Smooth muscle cell (in vitro differentiated cells): ENCODE measurements around the gene DOCK2. TPM values are rescaled to one million over a fixed set of nuclear protein-coding genes. Genes with fewer than 3 reads are reported as not detected.
"Not testable (repeated sequence)": the region's sequence is repeated elsewhere in the genome, so short reads cannot be mapped to it uniquely, and the experiment has no call there.

Experiments used
- DNase-seq: peaks from one replicate; lab custom pipeline; 2025; ENCODE audit not compliant: unreplicated experiment; lab: John Stamatoyannopoulos, UW
- H2AFZ ChIP-seq: fragments of 200-600 bp; sonication (generic); 2 replicates; pipeline ENCODE4 v1.6.0; 2016; ENCODE audit warnings: antibody characterized with exemption, low read depth, mild to moderate bottlenecking
- H3F3A ChIP-seq: fragments of 200-600 bp; sonication (generic); 2 replicates; pipeline ENCODE4 v1.6.0; 2017; ENCODE audit warnings: antibody characterized with exemption, low read depth
- H3K27ac ChIP-seq: fragments of 200-600 bp; sonication (generic); 2 replicates; pipeline ENCODE4 v1.5.1; 2016; ENCODE audit warnings: low read depth, mild to moderate bottlenecking
- H3K27me3 ChIP-seq: fragments of 200-600 bp; sonication (generic); 2 replicates; pipeline ENCODE4 v1.6.1; 2016; ENCODE audit warnings: low read depth, mild to moderate bottlenecking
- H3K36me3 ChIP-seq: fragments of 200-600 bp; sonication (generic); 2 replicates; pipeline ENCODE4 v1.5.1; 2016; ENCODE audit warnings: low read depth
- H3K4me1 ChIP-seq: fragments of 200-600 bp; sonication (generic); 2 replicates; pipeline ENCODE4 v1.5.1; 2016; ENCODE audit warnings: low read depth
- H3K4me2 ChIP-seq: fragments of 200-600 bp; sonication (generic); 2 replicates; pipeline ENCODE4 v1.6.0; 2016; ENCODE audit warnings: mild to moderate bottlenecking
- H3K4me3 ChIP-seq: fragments of 200-600 bp; sonication (generic); 2 replicates; pipeline ENCODE4 v1.5.1; 2016; ENCODE audit warnings: mild to moderate bottlenecking
- H3K79me2 ChIP-seq: fragments of 200-600 bp; sonication (generic); 2 replicates; pipeline ENCODE4 v1.6.0; 2016; ENCODE audit warnings: low read depth, mild to moderate bottlenecking
- H3K9ac ChIP-seq: fragments of 200-600 bp; sonication (generic); 2 replicates; pipeline ENCODE4 v1.6.0; 2016; ENCODE audit warnings: low read depth
- H3K9me3 ChIP-seq: fragments of 200-600 bp; sonication (generic); replicated peaks from 2 replicates; pipeline ENCODE4 v1.5.1; 2016; ENCODE audit warnings: low read depth
- H4K20me1 ChIP-seq: fragments of 200-600 bp; sonication (generic); 2 replicates; pipeline ENCODE4 v1.6.0; 2016; ENCODE audit warnings: low read depth
- WGBS: methylation state at CpG from one replicate; pipeline ENCODE4 v1.1.7; 2016; ENCODE audit warnings: low lambda C conversion rate; 5-methylcytosine and 5-hydroxymethylcytosine counted together
- polyA plus RNA-seq: library from polyadenylated mRNA; unstranded; fragments of >200 nt; fragmentation: Nextera tagmentation; extraction: Ambion mirVana; gene quantifications from 2 replicates; pipeline ENCODE4 v1.2.1, GENCODE V29; 2016
- total RNA-seq: library from RNA; depleted of rRNA; stranded (reverse); fragments of >200 nt; gene quantifications from 2 replicates; pipeline ENCODE4 v1.2.3, GENCODE V29; 2014
- TF ChIP-seq, protein P1 (sequence below): fragments of 200-600 bp; sonication (generic); IDR thresholded peaks from 2 replicates; pipeline ENCODE4 v1.5.1; 2017; ENCODE audit warnings: borderline replicate concordance, mild to moderate bottlenecking, antibody characterized with exemption; ENCODE audit not compliant: insufficient read depth, poor library complexity, severe bottlenecking

DOCK2 gene
- total and polyA plus RNA-seq, 2 experiments from 2014 or later, result 0.73 to 3.0 TPM

DNA sequence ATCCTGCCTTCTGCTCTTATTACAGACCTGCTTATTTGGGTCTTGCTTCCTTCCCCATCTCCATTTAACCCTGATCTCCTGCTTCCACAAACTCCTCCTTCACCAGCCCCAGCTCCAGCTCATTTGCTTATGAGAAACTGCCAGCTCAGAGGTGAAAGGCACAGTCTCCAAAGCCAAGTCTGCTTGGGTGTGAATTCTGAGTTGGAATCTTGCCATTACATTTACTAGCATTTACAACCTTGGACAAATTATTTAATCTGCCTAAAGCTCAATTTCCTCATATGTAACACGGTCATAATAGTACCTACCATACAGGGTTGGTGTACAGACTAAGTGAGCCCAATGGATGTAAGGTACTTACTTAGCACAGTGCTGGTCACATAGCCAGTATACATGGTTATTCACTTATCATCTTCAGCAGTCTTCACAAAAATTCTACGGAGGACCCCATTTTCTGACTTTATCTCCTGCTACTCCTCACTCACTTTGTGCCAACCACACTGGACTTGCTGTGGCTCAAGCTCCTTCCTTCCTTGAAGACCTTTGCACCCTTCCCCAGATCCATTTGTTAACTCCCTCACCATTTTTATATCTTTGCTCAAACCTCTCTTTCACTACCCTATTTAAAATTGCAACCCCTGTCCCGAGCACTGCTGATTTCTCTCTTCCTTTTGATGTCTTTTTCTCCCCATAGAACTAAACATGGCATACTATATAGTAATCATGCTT, 86.2 kb downstream of the DOCK2 start:
- peaks cover 13% of the 10 kb centered on the region for H3K27me3 ChIP-seq
- no peak overlapping the region for H2AFZ ChIP-seq
- no peak overlapping the region for H3K27ac ChIP-seq
- DNase-seq, result no peak
- no peaks in the 10 kb centered on the region for H3K9me3 ChIP-seq
- no peaks in the 10 kb centered on the region for H3F3A ChIP-seq
- H3K36me3 ChIP-seq, result no peaks in the 10 kb centered on the region
- 91% methylated on average over 3 of the region's 3 CpGs for WGBS
- TF ChIP-seq, protein P1, sequence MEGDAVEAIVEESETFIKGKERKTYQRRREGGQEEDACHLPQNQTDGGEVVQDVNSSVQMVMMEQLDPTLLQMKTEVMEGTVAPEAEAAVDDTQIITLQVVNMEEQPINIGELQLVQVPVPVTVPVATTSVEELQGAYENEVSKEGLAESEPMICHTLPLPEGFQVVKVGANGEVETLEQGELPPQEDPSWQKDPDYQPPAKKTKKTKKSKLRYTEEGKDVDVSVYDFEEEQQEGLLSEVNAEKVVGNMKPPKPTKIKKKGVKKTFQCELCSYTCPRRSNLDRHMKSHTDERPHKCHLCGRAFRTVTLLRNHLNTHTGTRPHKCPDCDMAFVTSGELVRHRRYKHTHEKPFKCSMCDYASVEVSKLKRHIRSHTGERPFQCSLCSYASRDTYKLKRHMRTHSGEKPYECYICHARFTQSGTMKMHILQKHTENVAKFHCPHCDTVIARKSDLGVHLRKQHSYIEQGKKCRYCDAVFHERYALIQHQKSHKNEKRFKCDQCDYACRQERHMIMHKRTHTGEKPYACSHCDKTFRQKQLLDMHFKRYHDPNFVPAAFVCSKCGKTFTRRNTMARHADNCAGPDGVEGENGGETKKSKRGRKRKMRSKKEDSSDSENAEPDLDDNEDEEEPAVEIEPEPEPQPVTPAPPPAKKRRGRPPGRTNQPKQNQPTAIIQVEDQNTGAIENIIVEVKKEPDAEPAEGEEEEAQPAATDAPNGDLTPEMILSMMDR, result no peak
- H4K20me1 ChIP-seq, result no peaks in the 10 kb centered on the region
- H3K79me2 ChIP-seq, result no peaks in the 10 kb centered on the region
- H3K4me1 ChIP-seq, result no peaks in the 10 kb centered on the region
- H3K4me2 ChIP-seq, result no peak overlapping the region
- no peak overlapping the region for H3K9ac ChIP-seq
- H3K4me3 ChIP-seq, result no peak overlapping the region

DNA sequence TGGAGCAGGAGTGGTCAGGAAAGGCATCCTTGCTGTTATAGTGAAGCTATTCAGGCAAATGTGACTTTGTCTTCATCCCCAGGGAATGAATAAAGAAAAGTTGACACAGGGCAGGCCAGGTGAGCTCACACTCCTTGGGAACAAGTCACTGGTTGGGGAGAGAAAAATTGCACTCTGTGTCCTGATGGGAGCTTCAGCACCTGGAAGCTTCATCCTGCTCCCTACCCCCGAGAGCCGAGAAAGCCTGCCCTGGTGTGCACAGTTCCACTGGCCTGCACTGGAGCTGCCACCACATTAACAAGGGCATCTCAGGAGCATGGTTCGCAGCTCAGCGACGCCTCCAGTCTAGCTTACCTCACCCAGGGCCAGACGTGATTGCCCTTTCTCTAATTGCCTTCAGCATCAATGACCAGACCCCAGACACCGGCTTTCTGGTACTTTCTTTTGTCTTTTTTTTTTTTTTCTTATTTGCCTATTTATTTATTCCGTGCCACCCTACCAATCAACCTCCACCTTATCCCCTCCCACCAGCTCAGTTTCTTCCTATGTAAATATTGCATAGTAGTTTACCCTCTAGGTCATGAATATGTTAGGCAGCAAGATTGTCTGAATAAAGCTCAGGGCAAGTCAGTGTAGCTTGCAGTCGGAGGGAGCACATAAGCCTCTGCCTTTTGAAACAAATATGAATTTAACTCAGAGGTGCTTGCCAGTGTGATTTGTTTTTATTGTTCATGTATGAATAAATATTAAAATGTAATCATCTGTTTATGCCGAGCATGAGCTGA, 87.4 kb downstream of the DOCK2 start:
- DNase-seq, result no peak
- Histone ChIP-seq H4K20me1 (no peaks in the 10 kb centered on the region), H3K9ac (no peak overlapping the region), H3K9me3 (no peaks in the 10 kb centered on the region), H3K4me3 (no peak overlapping the region), H2AFZ (no peak overlapping the region), H3K27ac (no peak overlapping the region), H3K79me2 (no peaks in the 10 kb centered on the region), H3K4me1 (no peaks in the 10 kb centered on the region), H3F3A (no peaks in the 10 kb centered on the region), H3K4me2 (no peak overlapping the region), H3K36me3 (no peaks in the 10 kb centered on the region), H3K27me3 (peaks cover 24% of the 10 kb centered on the region)
- TF ChIP-seq, protein P1, result no peak
- 92% methylated on average over 10 of the region's 10 CpGs for WGBS

DNA sequence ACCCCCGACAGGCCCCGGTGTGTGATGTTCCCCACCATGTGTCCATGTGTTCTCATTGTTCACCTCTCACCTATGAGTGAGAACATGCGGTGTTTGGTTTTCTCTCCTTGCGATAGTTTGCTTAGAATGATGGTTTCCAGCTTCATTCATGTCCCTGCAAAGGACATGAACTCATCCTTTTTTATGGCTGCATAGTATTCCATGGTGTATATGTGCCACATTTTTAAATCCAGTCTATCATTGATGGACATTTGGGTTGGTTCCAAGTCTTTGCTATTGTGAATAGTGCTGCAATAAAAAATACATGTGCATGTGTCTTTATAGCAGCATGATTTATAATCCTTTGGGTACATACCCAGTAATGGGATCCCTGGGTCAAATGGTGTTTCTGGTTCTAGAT, 88.6 kb downstream of the DOCK2 start:
- H3K27ac ChIP-seq, H2AFZ ChIP-seq, H3K36me3 ChIP-seq, H3K4me1 ChIP-seq, H3K4me3 ChIP-seq, H3F3A ChIP-seq, H3K9ac ChIP-seq, H3K9me3 ChIP-seq, DNase-seq, H3K4me2 ChIP-seq, H3K79me2 ChIP-seq, H4K20me1 ChIP-seq: not testable (repeated sequence)
- 98% methylated on average over 4 of the region's 4 CpGs for WGBS
- peaks cover 26% of the 10 kb centered on the region for H3K27me3 ChIP-seq

- H3K4me3 ChIP-seq, result no peak overlapping the region
- no peaks in the 10 kb centered on the region for H4K20me1 ChIP-seq
- TF ChIP-seq, protein P1, result no peak
- H3K27ac ChIP-seq, result no peak overlapping the region
- H2AFZ ChIP-seq, result no peak overlapping the region
- no peak overlapping the region for H3K4me2 ChIP-seq
- no peaks in the 10 kb centered on the region for H3K36me3 ChIP-seq
- peaks cover 26% of the 10 kb centered on the region for H3K27me3 ChIP-seq
- no peaks in the 10 kb centered on the region for H3K9me3 ChIP-seq
- H3F3A ChIP-seq, result no peaks in the 10 kb centered on the region
- no peaks in the 10 kb centered on the region for H3K4me1 ChIP-seq
- WGBS, result 100% methylated on average over 1 of the region's 1 CpG
- H3K79me2 ChIP-seq, result no peaks in the 10 kb centered on the region
- no peak overlapping the region for H3K9ac ChIP-seq
- DNase-seq, result no peak
These were observed 91.3 kb downstream of the DOCK2 start for GRCh38 chr5:169728418-169728817.
